ENCODE measurements around the gene PRSS22. TPM values are rescaled to one million over a fixed set of nuclear protein-coding genes. Genes with fewer than 3 reads are reported as not detected.

Gene PRSS22
- total RNA-seq, 6 donors from 2014 or later, result 9.3 to 24.8 (median 16.6) TPM

DNA sequence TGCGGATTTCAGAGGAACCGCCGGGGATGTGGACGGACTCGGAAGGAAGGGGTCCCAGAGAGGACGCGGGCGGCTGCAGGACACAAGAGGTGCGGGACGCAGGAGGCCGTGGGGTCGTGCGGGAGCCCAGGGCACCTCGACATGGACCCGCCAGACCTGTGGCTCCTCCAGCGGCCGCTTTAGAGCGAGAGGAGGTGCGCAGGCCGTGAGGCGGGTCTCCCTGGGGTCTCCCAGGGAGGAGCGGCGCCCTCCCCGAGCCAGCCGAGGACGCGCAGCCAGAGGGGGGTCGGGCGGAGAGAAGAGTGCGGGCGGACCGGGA is 46.9 kb upstream of the PRSS22 start:
- H3K4me1 ChIP-seq, result peaks cover 12 to 26% (median 15%) of the 10 kb centered on the region in 4 donors
- H3K27me3 ChIP-seq, result no peaks in the 10 kb centered on the region
- no peaks in the 10 kb centered on the region for H3K9me3 ChIP-seq
- WGBS, 2 donors, result 0 to 1% methylated on average over 8 to 28 of the region's 32 CpGs
- DNase-seq, result no peak
- peak overlapping the region; percentile 86 to 95 (median 92) for H3K27ac ChIP-seq
- TF ChIP-seq POLR2A (IDR thresholded peaks at IDR 0.05) (no peak), POLR2AphosphoS5 (IDR thresholded peaks at IDR 0.05) (no peak), EP300 (IDR thresholded peaks at IDR 0.05) (no peak)
- TF ChIP-seq, protein P1, sequence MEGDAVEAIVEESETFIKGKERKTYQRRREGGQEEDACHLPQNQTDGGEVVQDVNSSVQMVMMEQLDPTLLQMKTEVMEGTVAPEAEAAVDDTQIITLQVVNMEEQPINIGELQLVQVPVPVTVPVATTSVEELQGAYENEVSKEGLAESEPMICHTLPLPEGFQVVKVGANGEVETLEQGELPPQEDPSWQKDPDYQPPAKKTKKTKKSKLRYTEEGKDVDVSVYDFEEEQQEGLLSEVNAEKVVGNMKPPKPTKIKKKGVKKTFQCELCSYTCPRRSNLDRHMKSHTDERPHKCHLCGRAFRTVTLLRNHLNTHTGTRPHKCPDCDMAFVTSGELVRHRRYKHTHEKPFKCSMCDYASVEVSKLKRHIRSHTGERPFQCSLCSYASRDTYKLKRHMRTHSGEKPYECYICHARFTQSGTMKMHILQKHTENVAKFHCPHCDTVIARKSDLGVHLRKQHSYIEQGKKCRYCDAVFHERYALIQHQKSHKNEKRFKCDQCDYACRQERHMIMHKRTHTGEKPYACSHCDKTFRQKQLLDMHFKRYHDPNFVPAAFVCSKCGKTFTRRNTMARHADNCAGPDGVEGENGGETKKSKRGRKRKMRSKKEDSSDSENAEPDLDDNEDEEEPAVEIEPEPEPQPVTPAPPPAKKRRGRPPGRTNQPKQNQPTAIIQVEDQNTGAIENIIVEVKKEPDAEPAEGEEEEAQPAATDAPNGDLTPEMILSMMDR (IDR thresholded peaks at IDR 0.05), result no peak
- no peaks in the 10 kb centered on the region for H3K36me3 ChIP-seq
- ATAC-seq (ENCODE audit: low FRiP score in 2 of 2), result no peak
- H3K4me3 ChIP-seq, result peak overlapping the region; percentile 62 to 88 (median 86)

DNA sequence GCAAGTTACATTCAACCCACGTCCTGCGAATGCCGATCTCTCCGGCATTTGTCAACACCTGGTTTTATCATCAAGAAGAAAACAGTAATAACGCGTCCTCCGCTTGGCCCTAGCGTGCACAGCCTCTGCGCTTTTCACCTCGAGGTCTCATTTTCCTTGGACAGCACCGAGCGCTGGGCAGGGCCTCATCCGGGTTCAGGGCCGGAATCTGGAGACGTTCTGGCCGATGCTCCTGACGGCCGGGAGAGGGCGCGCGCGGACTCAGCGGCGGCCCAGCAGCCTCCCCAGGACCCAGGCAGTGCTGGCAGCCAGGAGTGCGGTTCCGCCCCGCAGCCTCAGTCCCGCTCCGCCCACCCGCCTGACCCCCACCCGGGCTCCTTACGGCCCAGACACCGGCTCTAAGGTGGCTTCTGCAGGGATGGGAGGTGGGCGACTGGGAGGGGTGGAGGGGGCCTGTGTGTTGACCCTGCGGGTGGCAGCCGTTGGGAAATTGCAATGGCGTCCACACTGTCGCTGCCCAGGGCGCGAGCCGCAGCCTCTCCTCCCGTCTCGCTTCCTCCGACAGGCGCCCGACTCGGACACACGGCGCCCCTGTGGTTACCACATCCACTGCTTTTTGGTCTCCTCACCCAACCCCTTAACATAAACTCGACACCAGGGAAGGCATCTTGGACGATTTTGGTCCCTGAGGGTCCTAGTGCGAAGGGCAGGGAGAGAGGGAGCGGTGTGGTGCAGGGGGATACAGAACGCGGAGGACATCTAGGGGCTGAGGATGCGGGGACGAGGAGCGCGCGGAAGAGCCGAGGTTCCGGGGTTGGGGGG is 46.3 kb upstream of the PRSS22 start:
- TF ChIP-seq EP300 (IDR thresholded peaks at IDR 0.05) (no peak), POLR2AphosphoS5 (IDR thresholded peaks at IDR 0.05) (peak; percentile 23 to 46), POLR2A (IDR thresholded peaks at IDR 0.05) (peak in 1 of 4 donors; percentile 55)
- TF ChIP-seq, protein P1 (IDR thresholded peaks at IDR 0.05), result peak; percentile 86 to 96 (median 92)

DNA sequence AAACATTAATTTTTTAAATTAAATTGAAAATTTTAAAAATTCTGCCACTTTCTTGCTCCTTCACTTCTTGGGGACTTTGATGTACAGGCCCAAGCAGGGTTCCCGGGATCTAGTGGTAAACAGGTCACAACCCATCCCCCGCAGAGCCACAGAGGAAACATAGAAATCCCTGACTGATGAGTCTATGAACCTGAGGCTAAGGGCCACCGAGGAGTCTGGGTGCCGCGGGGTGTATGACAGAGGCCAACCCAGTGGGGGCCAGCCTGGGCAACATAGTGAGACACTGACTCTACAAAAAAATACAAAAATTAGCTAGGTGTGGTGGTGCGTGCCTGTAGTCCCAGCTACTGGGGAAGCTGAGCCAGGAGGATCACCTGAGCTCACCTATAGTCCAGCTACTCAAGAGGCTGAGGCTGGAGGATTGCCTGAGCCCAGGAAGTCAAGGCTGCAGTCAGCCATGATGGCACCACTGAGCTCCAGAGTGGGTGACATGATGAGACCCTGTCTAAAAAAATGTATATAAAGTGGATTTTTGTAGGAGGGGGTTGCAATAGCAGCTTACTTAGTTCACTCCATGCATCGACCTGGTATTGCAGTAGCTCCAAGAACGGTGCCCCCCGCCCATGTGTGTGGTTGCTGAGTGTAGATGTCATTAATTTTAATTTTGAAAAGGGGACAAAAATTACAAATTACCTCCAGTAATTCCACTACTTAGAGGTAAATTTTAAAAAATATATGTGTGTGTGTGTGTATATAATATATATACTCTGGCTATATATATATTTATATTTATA is 44.6 kb upstream of the PRSS22 start:
- 94 to 95% methylated on average over 9 of the region's 9 CpGs for WGBS, 2 donors
- H3K9me3 ChIP-seq, result no peaks in the 10 kb centered on the region
- no peak for DNase-seq

More for the DNA sequence above, 46.3 kb upstream of the PRSS22 start:
- Histone ChIP-seq H3K4me1 (peaks cover 12 to 26% (median 15%) of the 10 kb centered on the region in 4 donors), H3K4me3 (peak overlapping the region; percentile 62 to 88 (median 86)), H3K36me3 (peaks cover 0 to 5% (median 1%) of the 10 kb centered on the region in 4 donors), H3K27ac (peak overlapping the region; percentile 86 to 95 (median 92)), H3K27me3 (no peaks in the 10 kb centered on the region), H3K9me3 (no peaks in the 10 kb centered on the region)
- ATAC-seq (ENCODE audit: low FRiP score in 2 of 2) (peak; percentile 85 to 86), DNase-seq (peak; percentile 93 to 96)
- 1 to 3% methylated on average over 23 to 56 of the region's 62 CpGs for WGBS, 2 donors

DNA sequence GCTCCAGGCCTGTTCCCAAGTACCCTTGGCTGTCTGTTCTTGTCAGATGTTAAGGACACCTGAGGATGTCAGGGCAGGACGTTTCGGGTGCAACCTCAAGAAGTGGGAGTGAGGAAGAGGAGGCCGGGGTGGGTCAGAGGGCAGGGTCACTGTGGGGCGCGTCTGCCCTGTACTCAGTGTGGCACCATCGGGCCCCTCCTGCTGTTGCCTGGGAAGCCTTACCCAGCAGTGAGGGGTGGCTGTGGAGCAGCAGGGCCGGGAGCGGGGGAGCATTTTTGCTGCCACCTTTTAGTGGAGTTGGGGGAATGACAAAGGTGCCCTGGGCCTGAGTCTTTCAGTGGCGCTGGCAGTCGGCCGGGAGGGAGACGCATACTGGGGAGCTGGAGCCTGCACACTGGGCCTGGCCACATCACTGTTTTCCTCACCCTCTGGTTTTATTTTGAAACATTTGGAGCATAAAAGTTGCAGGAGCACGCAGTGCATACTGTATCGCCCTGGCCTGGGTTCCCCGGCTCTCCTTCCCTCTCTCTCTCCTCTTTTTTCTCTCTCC is 42.6 kb upstream of the PRSS22 start:
- H3K9me3 ChIP-seq, result no peaks in the 10 kb centered on the region
- ATAC-seq (ENCODE audit: low FRiP score in 2 of 2) (no peak), DNase-seq (no peak)
- no peak overlapping the region for H3K27ac ChIP-seq
- no peak for TF ChIP-seq POLR2A (IDR thresholded peaks at IDR 0.05)
- TF ChIP-seq EP300 (IDR thresholded peaks at IDR 0.05), result no peak
- TF ChIP-seq, protein P1 (IDR thresholded peaks at IDR 0.05), result no peak
- no peak for TF ChIP-seq POLR2AphosphoS5 (IDR thresholded peaks at IDR 0.05)
- H3K4me3 ChIP-seq, result no peak overlapping the region
- H3K27me3 ChIP-seq, result no peaks in the 10 kb centered on the region
- peaks cover 6 to 8% (median 7%) of the 10 kb centered on the region in 4 donors for H3K4me1 ChIP-seq
- peaks cover 0 to 31% (median 13%) of the 10 kb centered on the region in 4 donors for H3K36me3 ChIP-seq
- 89 to 93% methylated on average over 14 to 15 of the region's 15 CpGs for WGBS, 2 donors

More for the DNA sequence above, 44.6 kb upstream of the PRSS22 start:
- H3K4me3 ChIP-seq, result no peak overlapping the region
- no peak for ATAC-seq (ENCODE audit: low FRiP score in 2 of 2)
- TF ChIP-seq, protein P1 (IDR thresholded peaks at IDR 0.05), result no peak
- TF ChIP-seq POLR2A (IDR thresholded peaks at IDR 0.05) (no peak), EP300 (IDR thresholded peaks at IDR 0.05) (no peak), POLR2AphosphoS5 (IDR thresholded peaks at IDR 0.05) (no peak)
- no peaks in the 10 kb centered on the region for H3K27me3 ChIP-seq
- no peak overlapping the region for H3K27ac ChIP-seq
- H3K4me1 ChIP-seq, result peaks cover 12 to 25% (median 15%) of the 10 kb centered on the region in 4 donors
- peaks cover 0 to 13% (median 4%) of the 10 kb centered on the region in 4 donors for H3K36me3 ChIP-seq
